Choroid plexus epithelial cell (primary cell): ENCODE results near the gene POLD4.

Source experiments
- DNase-seq: peaks from one replicate; pipeline ENCODE4 v3.0.0-alpha.2; 2010; ENCODE audit warnings: low read depth
- H3K4me3 ChIP-seq: 2 replicates; pipeline ENCODE4 v1.5.1; 2011; ENCODE audit warnings: low read depth, mild to moderate bottlenecking, control low read depth, low read length, moderate library complexity
- CTCF ChIP-seq: conservative IDR thresholded peaks from 2 replicates; pipeline ENCODE4 v1.5.1; 2011; ENCODE audit warnings: low read depth, mild to moderate bottlenecking, control low read depth, inconsistent platforms, low read length, moderate library complexity

Gene POLD4

GRCh38 chr11:67302571-67303131 lies 50.7 kb downstream of the POLD4 start:
- no peak for TF ChIP-seq CTCF
- peak overlapping the region; percentile 79 for H3K4me3 ChIP-seq
- peak; percentile 88 for DNase-seq

- TF ChIP-seq CTCF: no peak
- peak; percentile 94 for DNase-seq
- peak overlapping the region; percentile 27 for H3K4me3 ChIP-seq
Observed at GRCh38 chr11:67301951-67302516, 51.3 kb downstream of the POLD4 start.

- no peak overlapping the region for H3K4me3 ChIP-seq
- no peak for TF ChIP-seq CTCF
- no peak for DNase-seq
Observed at GRCh38 chr11:67301313-67301921, 51.9 kb downstream of the POLD4 start.
